Epithelial cell of proximal tubule (primary cell): ENCODE data around the gene DENND4A. TPM values are rescaled to one million over a fixed set of nuclear protein-coding genes. Genes with fewer than 3 reads are reported as not detected.

Experiments
- DNase-seq: peaks from one replicate; pipeline ENCODE4 v3.0.0-alpha.2; 2011; ENCODE audit warnings: low read depth
- H3K4me3 ChIP-seq: 2 replicates; pipeline ENCODE4 v1.5.1; 2011; ENCODE audit warnings: low read depth, mild to moderate bottlenecking, low read length
- total RNA-seq: library from RNA; depleted of rRNA; stranded (reverse); fragments of >200 nt; gene quantifications from 2 replicates; pipeline ENCODE4 v1.2.3, GENCODE V29; 2015
- TF ChIP-seq, protein P1 (sequence below): conservative IDR thresholded peaks from 2 replicates; pipeline ENCODE4 v1.5.1; 2012; ENCODE audit warnings: low read depth, mild to moderate bottlenecking, low read length

The DENND4A gene
- total RNA-seq, 1 donor from 2014 or later = 5.2 TPM

DNA sequence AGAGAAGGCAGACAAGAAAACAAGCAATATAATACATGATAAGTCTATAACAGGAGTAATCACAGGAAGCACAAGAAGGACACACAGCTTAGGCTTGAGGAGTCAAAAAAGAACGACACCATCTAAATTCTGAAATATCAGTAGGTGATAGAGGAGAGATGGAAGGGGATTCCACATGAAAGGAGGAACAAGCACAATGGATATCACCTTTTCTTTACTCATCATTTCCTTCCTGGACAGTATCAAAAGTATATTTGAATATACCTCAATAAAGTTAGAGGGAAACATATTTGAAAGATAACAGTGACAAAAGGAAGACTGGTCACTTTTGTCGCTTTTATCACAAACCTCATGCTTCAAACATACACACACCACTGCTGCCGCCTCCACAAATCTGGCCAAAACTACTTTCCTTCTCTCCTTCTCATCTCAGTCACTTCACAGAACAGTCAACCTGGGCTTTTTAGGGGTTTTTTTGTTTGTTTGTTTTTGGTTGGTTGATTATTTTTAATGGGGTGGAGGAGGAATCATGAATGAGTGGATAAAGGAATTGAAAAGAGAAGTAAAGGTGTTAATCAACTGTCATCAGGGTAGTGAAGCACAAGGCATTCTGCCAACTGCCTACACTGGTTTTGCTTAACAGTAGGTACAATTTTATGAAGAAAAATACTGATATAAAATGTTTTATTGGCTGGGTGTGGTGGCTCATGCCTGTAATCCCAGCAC lies 18.5 kb downstream of the DENND4A start:
- TF ChIP-seq, protein P1, sequence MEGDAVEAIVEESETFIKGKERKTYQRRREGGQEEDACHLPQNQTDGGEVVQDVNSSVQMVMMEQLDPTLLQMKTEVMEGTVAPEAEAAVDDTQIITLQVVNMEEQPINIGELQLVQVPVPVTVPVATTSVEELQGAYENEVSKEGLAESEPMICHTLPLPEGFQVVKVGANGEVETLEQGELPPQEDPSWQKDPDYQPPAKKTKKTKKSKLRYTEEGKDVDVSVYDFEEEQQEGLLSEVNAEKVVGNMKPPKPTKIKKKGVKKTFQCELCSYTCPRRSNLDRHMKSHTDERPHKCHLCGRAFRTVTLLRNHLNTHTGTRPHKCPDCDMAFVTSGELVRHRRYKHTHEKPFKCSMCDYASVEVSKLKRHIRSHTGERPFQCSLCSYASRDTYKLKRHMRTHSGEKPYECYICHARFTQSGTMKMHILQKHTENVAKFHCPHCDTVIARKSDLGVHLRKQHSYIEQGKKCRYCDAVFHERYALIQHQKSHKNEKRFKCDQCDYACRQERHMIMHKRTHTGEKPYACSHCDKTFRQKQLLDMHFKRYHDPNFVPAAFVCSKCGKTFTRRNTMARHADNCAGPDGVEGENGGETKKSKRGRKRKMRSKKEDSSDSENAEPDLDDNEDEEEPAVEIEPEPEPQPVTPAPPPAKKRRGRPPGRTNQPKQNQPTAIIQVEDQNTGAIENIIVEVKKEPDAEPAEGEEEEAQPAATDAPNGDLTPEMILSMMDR = no peak
- no peak overlapping the region for H3K4me3 ChIP-seq
- DNase-seq = no peak

DNA sequence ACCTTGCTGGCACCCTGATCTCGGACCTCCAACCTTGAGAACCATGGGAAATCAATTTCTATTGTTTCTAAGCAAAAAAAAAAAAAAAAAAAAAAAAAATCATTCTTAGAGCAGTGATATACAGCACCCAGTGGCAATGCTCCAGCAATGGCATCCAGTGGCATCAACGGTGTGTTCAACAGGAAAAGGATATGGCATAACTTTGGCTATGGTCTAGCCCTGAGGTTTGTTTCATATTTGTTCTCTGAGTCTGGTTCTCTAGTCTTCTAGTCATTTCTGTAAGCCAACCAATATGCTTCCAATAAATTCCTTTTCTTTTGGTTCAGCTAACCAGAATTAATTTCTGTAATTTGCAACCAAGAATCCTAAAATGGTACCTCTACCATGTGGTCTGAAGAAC lies 19.2 kb downstream of the DENND4A start:
- no peak overlapping the region for H3K4me3 ChIP-seq
- TF ChIP-seq, protein P1 = no peak
- no peak for DNase-seq

DNA sequence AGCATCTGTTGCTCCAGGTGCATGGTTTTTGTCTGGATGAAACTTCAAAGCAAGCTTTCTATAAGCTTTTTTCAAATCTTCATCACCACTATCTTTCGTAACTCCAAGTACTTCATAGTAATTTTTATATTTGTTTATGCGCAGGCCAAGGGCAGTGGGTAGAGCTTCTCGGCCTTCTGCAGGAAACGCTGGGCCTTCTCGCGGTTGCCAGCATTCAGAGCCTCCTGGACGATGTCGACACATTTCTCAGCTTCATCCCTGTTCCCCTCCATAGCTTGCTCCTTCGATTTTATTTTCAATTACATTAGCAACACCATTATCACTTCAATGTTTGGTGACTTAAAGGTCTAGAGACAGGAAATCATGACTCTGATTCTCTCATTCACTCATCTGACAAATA lies 20.2 kb downstream of the DENND4A start:
- no peak for DNase-seq
- no peak overlapping the region for H3K4me3 ChIP-seq
- TF ChIP-seq, protein P1 = no peak

DNA sequence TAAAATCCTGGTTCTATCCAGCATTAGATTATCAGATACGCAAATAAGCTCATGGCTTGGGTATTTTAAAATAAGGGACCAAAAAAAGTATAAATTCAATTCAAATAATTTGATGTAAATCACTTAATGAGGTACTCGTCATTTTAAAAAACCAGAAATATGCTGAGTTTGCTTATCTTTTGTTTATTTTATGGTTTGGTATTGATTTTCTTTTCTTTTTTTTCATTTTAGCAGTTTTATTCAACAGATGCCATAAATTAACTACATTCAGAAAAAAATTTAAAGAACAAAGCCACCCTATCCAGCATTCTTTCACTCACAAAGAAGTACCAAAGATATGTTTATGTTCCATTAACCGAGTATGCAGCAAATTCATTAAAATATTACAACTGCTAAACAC lies 22.6 kb downstream of the DENND4A start:
- H3K4me3 ChIP-seq = no peak overlapping the region
- no peak for DNase-seq
- TF ChIP-seq, protein P1 = no peak

DNA sequence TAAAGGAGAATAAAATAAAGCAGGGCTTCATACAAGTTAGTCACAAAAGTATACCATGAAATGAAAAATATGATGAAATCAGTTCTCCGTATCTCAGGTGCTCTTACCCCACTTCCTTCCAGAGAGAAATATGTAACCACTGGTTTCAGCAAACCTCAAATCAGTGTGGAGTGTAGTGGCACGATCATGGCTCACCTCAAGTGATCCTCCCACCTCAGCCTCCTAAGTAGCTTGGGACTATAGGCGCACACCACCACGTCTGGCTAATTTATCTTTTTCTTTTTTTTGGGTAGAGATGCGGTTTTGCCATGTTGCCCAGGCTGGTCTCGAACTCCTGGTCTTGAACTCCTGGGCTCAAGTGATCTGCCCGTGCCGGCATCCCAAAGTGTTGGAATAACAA lies 24.2 kb downstream of the DENND4A start:
- TF ChIP-seq, protein P1 = no peak
- DNase-seq = no peak
- no peak overlapping the region for H3K4me3 ChIP-seq

DNA sequence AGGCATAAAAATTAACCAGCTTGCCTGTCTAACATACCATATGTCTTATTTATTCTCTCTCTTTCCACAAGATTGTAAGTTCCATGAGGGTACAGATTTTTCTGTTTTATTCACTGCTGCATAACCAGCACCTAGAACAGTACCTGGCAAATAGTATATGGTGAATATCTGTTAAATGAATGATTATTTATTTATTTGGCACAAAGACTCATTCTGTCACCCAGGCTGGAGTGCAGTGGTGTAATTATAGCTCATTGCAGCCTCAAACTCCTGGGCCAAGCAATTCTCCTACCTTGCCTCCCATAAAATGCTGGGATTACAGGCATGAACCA lies 24.9 kb downstream of the DENND4A start:
- DNase-seq = no peak
- no peak overlapping the region for H3K4me3 ChIP-seq
- TF ChIP-seq, protein P1 = no peak
